ENCODE results near the gene COA1.
"Not testable (repeated sequence)": the region's sequence is repeated elsewhere in the genome, so short reads cannot be mapped to it uniquely, and the experiment has no call there.

The COA1 gene

GRCh38 chr7:43628431-43628830 lies 100.9 kb downstream of the COA1 start:
- Histone ChIP-seq H3K36me3 (peaks cover 41% of the 10 kb centered on the region), H3K27me3 (no peaks in the 10 kb centered on the region), H3K9me3 (no peaks in the 10 kb centered on the region), H3K4me3 (ENCODE audit: low read depth, low read length) (no peak overlapping the region), H3K4me1 (no peaks in the 10 kb centered on the region)
- no peak for DNase-seq
- no peak for TF ChIP-seq CTCF (IDR thresholded peaks at IDR 0.05; ENCODE audit: low read depth, low read length)

GRCh38 chr7:43627798-43628197 lies 101.5 kb downstream of the COA1 start:
- not testable (repeated sequence) for DNase-seq; H3K27me3 ChIP-seq; H3K4me1 ChIP-seq; H3K9me3 ChIP-seq; H3K4me3 ChIP-seq (ENCODE audit: low read depth, low read length)
- peaks cover 35% of the 10 kb centered on the region for H3K36me3 ChIP-seq

- TF ChIP-seq CTCF (IDR thresholded peaks at IDR 0.05; ENCODE audit: low read depth, low read length) = no peak
- H3K9me3 ChIP-seq = no peaks in the 10 kb centered on the region
- peaks cover 25% of the 10 kb centered on the region for H3K36me3 ChIP-seq
- H3K4me1 ChIP-seq = no peaks in the 10 kb centered on the region
- no peak for DNase-seq
- no peaks in the 10 kb centered on the region for H3K27me3 ChIP-seq
- H3K4me3 ChIP-seq (ENCODE audit: low read depth, low read length) = no peak overlapping the region
These were observed 102.6 kb downstream of the COA1 start for GRCh38 chr7:43626695-43627094.

GRCh38 chr7:43625980-43626379 lies 103.3 kb downstream of the COA1 start:
- Histone ChIP-seq H3K27me3 (no peaks in the 10 kb centered on the region), H3K4me3 (ENCODE audit: low read depth, low read length) (no peak overlapping the region), H3K4me1 (no peaks in the 10 kb centered on the region), H3K9me3 (no peaks in the 10 kb centered on the region), H3K36me3 (peaks cover 19% of the 10 kb centered on the region)
- TF ChIP-seq CTCF (IDR thresholded peaks at IDR 0.05; ENCODE audit: low read depth, low read length) = no peak
- DNase-seq = no peak

- H3K36me3 ChIP-seq = peaks cover 17% of the 10 kb centered on the region
- H3K27me3 ChIP-seq = no peaks in the 10 kb centered on the region
- no peak for TF ChIP-seq CTCF (IDR thresholded peaks at IDR 0.05; ENCODE audit: low read depth, low read length)
- H3K4me3 ChIP-seq (ENCODE audit: low read depth, low read length) = no peak overlapping the region
- no peaks in the 10 kb centered on the region for H3K9me3 ChIP-seq
- no peak for DNase-seq
- no peaks in the 10 kb centered on the region for H3K4me1 ChIP-seq
These were observed 103.9 kb downstream of the COA1 start for GRCh38 chr7:43625453-43625852.

- Histone ChIP-seq H3K27me3 (no peaks in the 10 kb centered on the region), H3K36me3 (peaks cover 17% of the 10 kb centered on the region)
These were observed 105.2 kb downstream of the COA1 start for GRCh38 chr7:43624156-43624555.

More at GRCh38 chr7:43624156-43624555, 105.2 kb downstream of the COA1 start:
- DNase-seq = no peak
- no peaks in the 10 kb centered on the region for H3K4me1 ChIP-seq
- H3K9me3 ChIP-seq = no peaks in the 10 kb centered on the region
- no peak overlapping the region for H3K4me3 ChIP-seq (ENCODE audit: low read depth, low read length)
- no peak for TF ChIP-seq CTCF (IDR thresholded peaks at IDR 0.05; ENCODE audit: low read depth, low read length)
